Upper lobe of left lung (tissue), 6 donors: ENCODE results near the gene PAIP2. TPM values are rescaled to one million over a fixed set of nuclear protein-coding genes. Genes with fewer than 3 reads are reported as not detected.

Experiments
- ATAC-seq, 2 donors: fragments of 200-7000 bp; cut with Tn5 transposase; one replicate each; pipeline ENCODE4 v1.9.1; 2022; ENCODE audit warnings: mild to moderate bottlenecking in 2 of 2, moderate library complexity in 2 of 2; ENCODE audit not compliant: low FRiP score in 2 of 2
- DNase-seq, 2 donors: peaks; one replicate each; pipeline ENCODE4 v3.0.0-alpha.2; 2019 to 2020
- H3K27ac ChIP-seq, 4 donors: fragments of 200-600 bp; sonication (generic); one replicate each; pipeline ENCODE4 v1.5.1; 2016 to 2019
- H3K27me3 ChIP-seq, 4 donors: fragments of 200-600 bp; sonication (generic); one replicate each; pipeline ENCODE4 v1.5.1; 2017 to 2019
- H3K36me3 ChIP-seq, 4 donors: fragments of 200-600 bp; sonication (generic); one replicate each; pipeline ENCODE4 v1.5.1; 2016 to 2019
- H3K4me1 ChIP-seq, 4 donors: fragments of 200-600 bp; sonication (generic); one replicate each; pipeline ENCODE4 v1.5.1; 2018 to 2019
- H3K4me3 ChIP-seq, 4 donors: fragments of 200-600 bp; sonication (generic); one replicate each; pipeline ENCODE4 v1.5.1; 2017 to 2019; ENCODE audit warnings: mild to moderate bottlenecking in 2 of 4, moderate library complexity in 1 of 4
- H3K9me3 ChIP-seq, 4 donors: fragments of 200-600 bp; sonication (generic); one replicate each; pipeline ENCODE4 v1.5.1; 2018 to 2019
- CTCF ChIP-seq, 6 experiments: fragments of 450-650 bp in 4 of 6; fragments of 200-600 bp in 2 of 6; sonication (generic) in 2 of 6; IDR thresholded peaks; one replicate each; pipeline ENCODE4 v1.5.1; 2016 to 2019; ENCODE audit warnings: antibody characterized with exemption in 6 of 6
- EP300 ChIP-seq, 4 donors: sonication (generic); formaldehyde crosslinking; IDR thresholded peaks; one replicate each; pipeline ENCODE4 v1.5.1; 2017; ENCODE audit warnings: antibody characterized with exemption in 4 of 4, control low read depth in 2 of 4
- POLR2A ChIP-seq, 4 donors: fragments of 450-650 bp; IDR thresholded peaks; one replicate each; pipeline ENCODE4 v1.5.1; 2016 to 2017; ENCODE audit warnings: antibody characterized with exemption in 4 of 4, mild to moderate bottlenecking in 2 of 4
- POLR2AphosphoS5 ChIP-seq, 2 donors: sonication (generic); formaldehyde crosslinking; IDR thresholded peaks; one replicate each; pipeline ENCODE4 v1.5.1; 2017; ENCODE audit warnings: antibody characterized with exemption in 2 of 2
- WGBS, 2 donors: methylation state at CpG; one replicate each; pipeline ENCODE4 v1.1.5; 2017 to 2018; 5-methylcytosine and 5-hydroxymethylcytosine counted together
- total RNA-seq, 6 donors: library from RNA; depleted of rRNA in 4 of 6; stranded (reverse); fragments of >200 nt in 4 of 6; gene quantifications; one replicate each; pipeline versions ENCODE4 v1.1.0 to v1.2.1, GENCODE V29; 2016 to 2021
- donor health status: DM: no; HTN: no; CAD: no; lungs with moderate emphysema.
- donor health status: DM: no; HTN: yes; CAD: no; lungs with severe emphysema.

Gene PAIP2
- 100 to 1,000 TPM in 1 of 6 donors, 10 to 100 TPM in 5; 36.7 to 103 (median 67.8) TPM for total RNA-seq

DNA sequence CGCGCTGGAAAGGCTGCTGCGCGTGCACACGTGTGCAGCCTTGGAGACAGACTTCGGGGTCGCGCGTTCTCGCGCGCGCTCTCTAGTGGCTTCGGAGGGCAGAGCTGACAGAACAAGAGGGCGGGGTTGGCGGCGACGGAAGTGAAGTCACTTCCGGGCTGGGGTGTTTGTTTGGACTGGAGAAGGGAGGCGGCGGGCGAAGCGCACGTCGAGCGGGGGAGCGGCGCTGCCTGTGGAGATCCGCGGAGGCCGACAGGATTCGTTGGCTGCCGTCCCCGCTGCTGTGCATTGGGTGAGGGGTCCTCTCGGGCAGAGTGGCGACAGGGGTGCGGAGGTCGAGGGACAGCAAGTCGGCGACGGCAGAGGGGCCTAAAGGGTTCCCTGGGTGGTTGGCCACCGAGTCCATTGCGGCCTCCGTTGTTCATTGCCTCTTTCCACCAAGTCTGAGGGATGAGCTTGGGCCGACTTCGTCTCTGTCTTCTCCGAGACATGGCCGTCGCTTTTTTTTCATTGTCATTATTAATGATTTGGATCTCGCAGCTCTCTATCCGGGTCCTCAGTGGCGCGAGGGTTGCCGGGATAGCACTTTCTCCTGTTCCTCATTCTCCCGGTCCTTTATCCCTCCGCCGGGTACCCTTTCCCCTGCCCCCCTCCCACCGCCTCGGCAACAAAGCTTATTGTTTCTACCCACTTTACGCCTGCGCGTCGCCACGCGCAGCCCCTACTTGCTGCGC, at the start of gene PAIP2:
Gene PAIP2 (plus strand): TSS at position 166 of the 734 bp plus-strand sequence. CDS start 21,931 bp downstream, outside the sequence.
- 0 to 1% methylated on average over 33 to 65 of the region's 66 CpGs for WGBS, 2 donors

DNA sequence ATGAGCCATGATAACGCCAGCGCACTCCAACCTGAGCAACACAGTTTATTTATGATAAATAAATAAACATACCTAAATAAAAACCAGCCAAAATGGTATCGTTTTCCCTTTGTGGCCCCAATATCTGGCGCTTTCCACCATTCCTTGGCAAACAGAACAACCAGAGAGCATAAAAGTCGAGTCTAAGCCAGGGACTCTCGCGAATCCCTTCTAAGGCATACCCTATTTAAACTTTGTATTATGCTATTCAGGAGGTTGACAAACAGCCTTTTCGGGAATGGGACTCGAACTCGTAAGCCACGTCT, 48.5 kb upstream of the PAIP2 start:
- no peak for TF ChIP-seq EP300 (IDR thresholded peaks at IDR 0.05)
- TF ChIP-seq CTCF (IDR thresholded peaks at IDR 0.05): no peak
- TF ChIP-seq POLR2A (IDR thresholded peaks at IDR 0.05): no peak
- no peak for TF ChIP-seq POLR2AphosphoS5 (IDR thresholded peaks at IDR 0.05)
- WGBS, 2 donors: 23 to 34% methylated on average over 11 of the region's 11 CpGs
- H3K27ac ChIP-seq: peak overlapping the region; percentile 98 to 100 (median 100)

More for the DNA sequence above, at the start of gene PAIP2:
- Histone ChIP-seq H3K27ac (peak within 1 kb of the TSS; percentile 98 to 99 (median 98)), H3K27me3 (no peaks in the 10 kb centered on the region), H3K9me3 (no peaks in the 10 kb centered on the region), H3K36me3 (peaks cover 0 to 7% (median 0%) of the 10 kb centered on the region in 4 donors), H3K4me1 (peaks cover 27 to 38% (median 34%) of the 10 kb centered on the region in 4 donors), H3K4me3 (peak within 1 kb of the TSS; percentile 71 to 89 (median 82))
- DNase-seq (peak; percentile 98 to 99), ATAC-seq (peak; percentile 98 to 99)
- TF ChIP-seq POLR2AphosphoS5 (IDR thresholded peaks at IDR 0.05) (peak; percentile 97 to 99), CTCF (IDR thresholded peaks at IDR 0.05) (peak; percentile 69 to 93 (median 84)), EP300 (IDR thresholded peaks at IDR 0.05) (no peak), POLR2A (IDR thresholded peaks at IDR 0.05) (peak; percentile 62 to 98 (median 95))

GRCh38 chr5:139293507-139294373, 47.9 kb upstream of the PAIP2 start, which contains the start of gene MATR3:
Gene MATR3, plus strand, starts transcription at chr5:139293740. Its CDS starts 13,676 bp downstream, at chr5:139307416.
- TF ChIP-seq CTCF (IDR thresholded peaks at IDR 0.05) (no peak), POLR2AphosphoS5 (IDR thresholded peaks at IDR 0.05) (peak; percentile 98), EP300 (IDR thresholded peaks at IDR 0.05) (peak in 1 of 4 donors; percentile 64), POLR2A (IDR thresholded peaks at IDR 0.05) (peak; percentile 92 to 99 (median 98))
- Histone ChIP-seq H3K4me1 (peaks cover 38 to 46% (median 41%) of the 10 kb centered on the region in 4 donors), H3K36me3 (no peaks in the 10 kb centered on the region), H3K27me3 (no peaks in the 10 kb centered on the region), H3K9me3 (no peaks in the 10 kb centered on the region), H3K4me3 (peak within 1 kb of the TSS; percentile 62 to 94 (median 83)), H3K27ac (peak within 1 kb of the TSS; percentile 98 to 100 (median 100))
- 0% methylated on average over 4 to 78 of the region's 88 CpGs for WGBS, 2 donors
- DNase-seq: peak; percentile 96 to 98
- ATAC-seq: peak; percentile 97

More for the DNA sequence above, 48.5 kb upstream of the PAIP2 start:
- Histone ChIP-seq H3K9me3 (no peaks in the 10 kb centered on the region), H3K27me3 (no peaks in the 10 kb centered on the region), H3K36me3 (no peaks in the 10 kb centered on the region), H3K4me1 (peaks cover 32 to 40% (median 35%) of the 10 kb centered on the region in 4 donors), H3K4me3 (peak overlapping the region; percentile 4 to 94 (median 72))
- DNase-seq (no peak), ATAC-seq (no peak)

DNA sequence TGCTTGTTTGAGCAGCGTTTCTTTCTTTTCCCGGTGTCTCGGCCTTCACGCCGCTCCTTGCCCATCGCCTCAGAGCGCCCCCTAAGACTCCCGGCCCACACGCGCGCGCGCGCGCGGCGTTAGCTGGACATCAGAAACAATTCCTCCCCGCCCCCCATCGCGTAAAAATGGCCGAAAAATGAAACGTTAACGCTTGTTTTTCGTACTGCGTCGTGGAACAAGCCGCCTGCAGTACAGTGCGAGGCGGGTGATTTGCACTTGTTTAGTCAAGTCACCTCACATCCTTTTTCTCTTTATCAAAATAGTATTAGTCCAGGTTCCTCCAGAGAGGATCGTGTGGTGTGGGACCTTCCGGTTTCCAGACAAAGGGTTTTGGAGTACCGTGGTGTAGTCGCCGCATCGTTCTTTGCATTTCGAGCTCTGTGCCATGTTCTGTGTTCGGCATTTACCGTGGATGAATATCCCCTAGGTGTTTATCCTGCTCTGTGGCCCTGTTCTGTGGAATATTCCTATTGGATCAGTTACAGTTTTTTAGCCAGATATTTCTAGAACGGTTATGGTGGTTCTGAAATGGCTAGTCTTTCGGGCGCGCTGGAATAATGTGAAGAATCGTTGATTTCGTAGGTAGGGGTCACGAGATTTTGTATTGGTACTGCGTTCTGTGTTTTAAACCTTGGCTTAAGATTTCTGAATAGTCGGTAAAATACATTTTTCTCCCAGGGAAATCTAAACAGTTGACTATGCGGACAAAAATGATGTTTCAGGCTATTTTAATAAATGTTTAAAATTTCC, 47.1 kb upstream of the PAIP2 start:
- no peaks in the 10 kb centered on the region for H3K27me3 ChIP-seq
- peak; percentile 47 to 75 for ATAC-seq
- H3K4me1 ChIP-seq: peaks cover 46 to 54% (median 49%) of the 10 kb centered on the region in 4 donors
- 0 to 1% methylated on average over 31 to 48 of the region's 48 CpGs for WGBS, 2 donors
- TF ChIP-seq EP300 (IDR thresholded peaks at IDR 0.05) (no peak), POLR2AphosphoS5 (IDR thresholded peaks at IDR 0.05) (peak in 1 of 2 donors; percentile 45), CTCF (IDR thresholded peaks at IDR 0.05) (peak in 1 of 6 experiments; percentile 9), POLR2A (IDR thresholded peaks at IDR 0.05) (peak in 1 of 4 donors; percentile 30)
- H3K27ac ChIP-seq: peak overlapping the region; percentile 98 to 100 (median 100)
- peak overlapping the region; percentile 62 to 94 (median 83) for H3K4me3 ChIP-seq
- H3K36me3 ChIP-seq: no peaks in the 10 kb centered on the region
- peak; percentile 70 to 95 for DNase-seq
- H3K9me3 ChIP-seq: no peaks in the 10 kb centered on the region
